ENCODE measurements around the gene TTLL1. TPM values are rescaled to one million over a fixed set of nuclear protein-coding genes. Genes with fewer than 3 reads are reported as not detected.

TTLL1 gene
- 4.3 TPM for total RNA-seq (2021; ENCODE audit: unreplicated experiment)
- 6.8 and 7.4 TPM in 2 replicates for polyA plus RNA-seq (2012)
- Bru-seq, nascent RNA: percentile 39 among the genes with signal in this experiment
- BruChase-seq, experiment 1, labeled RNA remaining after a 6-hour chase: percentile 35 among the genes with signal in this experiment
- percentile 35 among the genes with signal in this experiment for BruChase-seq, experiment 2, labeled RNA remaining after a 2-hour chase
- long read RNA-seq, transcript TTLL1-201 (11 exons, 1,645 nt): major isoform, 12 of 16 reads
- long read RNA-seq, partial matches to known transcripts: 0 of 16 reads
- long read RNA-seq, other reads (novel, unspliced or antisense): 4 of 16 reads

DNA sequence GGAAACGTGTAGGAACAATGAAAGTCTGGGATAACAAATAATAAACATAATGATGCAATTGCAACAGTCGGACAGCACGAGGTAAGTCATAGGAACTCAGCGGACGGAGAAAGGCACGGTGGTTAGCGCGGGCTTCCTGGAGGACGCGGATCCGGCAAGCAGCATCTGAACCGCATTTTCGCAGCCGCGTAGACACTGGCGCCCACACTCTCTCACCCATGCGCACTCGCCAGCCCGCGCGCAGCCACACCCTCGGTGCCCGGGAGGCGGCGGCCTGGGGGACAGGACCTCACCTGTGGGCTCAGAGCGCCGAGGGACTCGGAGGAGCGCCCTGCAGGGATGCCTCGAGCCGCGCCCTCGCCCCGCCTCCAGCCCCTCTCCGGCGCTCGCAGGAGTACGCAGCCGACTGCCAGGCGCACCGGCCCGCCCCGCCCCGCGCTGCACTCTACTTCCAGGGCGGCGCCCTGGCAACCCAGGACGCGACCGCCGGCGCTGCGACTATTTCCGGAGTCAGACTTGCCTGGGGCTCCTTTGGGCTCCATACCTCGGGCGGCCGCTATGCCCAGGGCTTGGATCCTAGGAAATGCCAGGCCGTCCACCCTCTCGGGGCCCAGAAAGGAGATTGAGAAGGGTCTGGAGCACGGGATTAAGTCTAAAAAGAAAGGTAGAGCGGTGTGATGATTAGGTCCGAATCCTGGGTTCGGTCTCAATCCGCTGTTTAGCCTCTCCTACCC is at the start of gene TTLL1:
TSS of gene TTLL1 (minus strand) at position 408 of the 734 bp plus-strand sequence. CDS start 13,805 bp downstream, outside the sequence.
- peak within 1 kb of the TSS; percentile 68 for H3K27ac ChIP-seq (ENCODE audit: low read depth, low read length)
- H3K4me3 ChIP-seq (replicated peaks in 1 of 2; ENCODE audit: low read depth in 1 of 2, low read length in 2 of 2): peak within 1 kb of the TSS; percentile 69 to 93
- DNase-seq (ENCODE audit: low read depth, low spot score): peak; percentile 76
- no peaks in the 10 kb centered on the region for H3K79me2 ChIP-seq (ENCODE audit: insufficient read depth, low read length)
- no peaks in the 10 kb centered on the region for H3K27me3 ChIP-seq (ENCODE audit: insufficient read depth, low read length)
- ChIA-PET CTCF (no interaction called here), RAD21 (ENCODE audit: low non-redundant PET in 1 of 2, low total read pairs in 2 of 2, uncharacterized antibody in 2 of 2, unreplicated experiment in 2 of 2) (no interaction called here), POLR2A (no interaction called here)
- H3K4me1 ChIP-seq (ENCODE audit: control insufficient read depth in 1 of 2, insufficient read depth in 2 of 2, low read length in 2 of 2): peaks cover 6 to 24% of the 10 kb centered on the region in 2 experiments; a peak in 3 of 4 replicates
- no peaks in the 10 kb centered on the region for H4K20me1 ChIP-seq (ENCODE audit: insufficient read depth)
- H3K9me2 ChIP-seq (ENCODE audit: insufficient read depth): no peaks in the 10 kb centered on the region
- peak within 1 kb of the TSS; percentile 93 for H2AFZ ChIP-seq (ENCODE audit: low read depth, low read length, poor library complexity, severe bottlenecking)
- H3K36me3 ChIP-seq (ENCODE audit: control insufficient read depth in 1 of 2, insufficient read depth in 2 of 2, low read length in 2 of 2): no peaks in the 10 kb centered on the region
- peak; percentile 95 for ATAC-seq
- BruUV-seq (replicated peaks): no TSS peak
- TF ChIP-seq ZNF274 (IDR thresholded peaks at IDR 0.05; ENCODE audit: low read depth, low read length) (no peak), SIN3A (IDR thresholded peaks at IDR 0.05; ENCODE audit: low read depth) (peak; percentile 69), POLR2A (IDR thresholded peaks at IDR 0.05; ENCODE audit: borderline replicate concordance, extremely low read depth, insufficient read depth, insufficient read length) (peak; percentile 52), ELF1 (IDR thresholded peaks at IDR 0.05; ENCODE audit: borderline replicate concordance, low read depth) (no peak), ZFX (IDR thresholded peaks at IDR 0.05) (peak; percentile 47; the same call in 1 of the 2 replicates), RAD21 (IDR thresholded peaks at IDR 0.05; ENCODE audit: low read depth) (no peak), CBX3 (IDR thresholded peaks at IDR 0.05; ENCODE audit: low read depth) (peak; percentile 69; the same call in 1 of the 2 replicates), POLR2AphosphoS5 (IDR thresholded peaks at IDR 0.05; ENCODE audit: low read depth, low read length) (peak; percentile 72), FOSL1 (IDR thresholded peaks at IDR 0.05; ENCODE audit: low read depth) (no peak)
- TF ChIP-seq, protein P1, sequence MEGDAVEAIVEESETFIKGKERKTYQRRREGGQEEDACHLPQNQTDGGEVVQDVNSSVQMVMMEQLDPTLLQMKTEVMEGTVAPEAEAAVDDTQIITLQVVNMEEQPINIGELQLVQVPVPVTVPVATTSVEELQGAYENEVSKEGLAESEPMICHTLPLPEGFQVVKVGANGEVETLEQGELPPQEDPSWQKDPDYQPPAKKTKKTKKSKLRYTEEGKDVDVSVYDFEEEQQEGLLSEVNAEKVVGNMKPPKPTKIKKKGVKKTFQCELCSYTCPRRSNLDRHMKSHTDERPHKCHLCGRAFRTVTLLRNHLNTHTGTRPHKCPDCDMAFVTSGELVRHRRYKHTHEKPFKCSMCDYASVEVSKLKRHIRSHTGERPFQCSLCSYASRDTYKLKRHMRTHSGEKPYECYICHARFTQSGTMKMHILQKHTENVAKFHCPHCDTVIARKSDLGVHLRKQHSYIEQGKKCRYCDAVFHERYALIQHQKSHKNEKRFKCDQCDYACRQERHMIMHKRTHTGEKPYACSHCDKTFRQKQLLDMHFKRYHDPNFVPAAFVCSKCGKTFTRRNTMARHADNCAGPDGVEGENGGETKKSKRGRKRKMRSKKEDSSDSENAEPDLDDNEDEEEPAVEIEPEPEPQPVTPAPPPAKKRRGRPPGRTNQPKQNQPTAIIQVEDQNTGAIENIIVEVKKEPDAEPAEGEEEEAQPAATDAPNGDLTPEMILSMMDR (IDR thresholded peaks at IDR 0.05 in 2 of 3, conservative IDR thresholded peaks at IDR 0.05 in 1 of 3; ENCODE audit: borderline replicate concordance in 1 of 3, insufficient read depth in 1 of 3, low read depth in 2 of 3, low read length in 2 of 3): 0 out of 6 replicates have a peak, but pooled peaks of 1 of the 3 experiments have one; percentile 10
- TF ChIP-seq, protein P2, sequence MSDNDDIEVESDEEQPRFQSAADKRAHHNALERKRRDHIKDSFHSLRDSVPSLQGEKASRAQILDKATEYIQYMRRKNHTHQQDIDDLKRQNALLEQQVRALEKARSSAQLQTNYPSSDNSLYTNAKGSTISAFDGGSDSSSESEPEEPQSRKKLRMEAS (IDR thresholded peaks at IDR 0.05): peak; percentile 82
- H3K9me3 ChIP-seq (ENCODE audit: control insufficient read depth in 1 of 2, insufficient read depth in 1 of 2, low read depth in 1 of 2, low read length in 2 of 2): no peaks in the 10 kb centered on the region
- H3K4me2 ChIP-seq (ENCODE audit: low read length): peak within 1 kb of the TSS; percentile 100
- peak within 1 kb of the TSS; percentile 78 for H3K9ac ChIP-seq (ENCODE audit: low read length)
- intact Hi-C loops (cut with micrococcal nuclease): no loop called here
